GM10248 (cell line): ENCODE measurements around the gene YJEFN3.

Experiments
- CTCF ChIA-PET: fragments of 300-600 bp; sonication (Branson Sonifier 250); formaldehyde crosslinking; extraction: SDS; loops from one replicate; lab custom pipeline; 2021; ENCODE audit warnings: antibody characterized with exemption; lab: Yijun Ruan, JAX
- POLR2A ChIA-PET: fragments of 350-650 bp; sonication (Branson Sonifier 250); formaldehyde crosslinking; extraction: SDS; loops from one replicate; lab custom pipeline; 2020; ENCODE audit warnings: antibody characterized with exemption; lab: Yijun Ruan, JAX
- DNase-seq: peaks from one replicate; pipeline ENCODE4 v3.0.0; 2012; ENCODE audit errors: extremely low spot score
- CTCF ChIP-seq: IDR thresholded peaks from 2 replicates; pipeline ENCODE4 v1.5.1; 2012; ENCODE audit warnings: mild to moderate bottlenecking, low read depth; ENCODE audit errors: extremely low read depth, missing control alignments, control extremely low read depth

YJEFN3 gene

GRCh38 chr19:19552798-19553197 is 24.1 kb downstream of the YJEFN3 start:
- peak; percentile 72 for DNase-seq
- ChIA-PET CTCF (interaction anchor here (0.7 to 16.5 kb wide), 28 partner anchors 9 to 871 kb away, joined by 3 to 251 read pairs (median 4); partner anchors contain the start of genes CILP2, GMIP, NDUFA13 and TSSK6), POLR2A (no interaction called here)
- TF ChIP-seq CTCF = peak; percentile 63

GRCh38 chr19:19553670-19554069 is 25.0 kb downstream of the YJEFN3 start:
- POLR2A ChIA-PET = no interaction called here
- no peak for TF ChIP-seq CTCF
- DNase-seq = no peak
- CTCF ChIA-PET = interaction anchor here (0.6 to 16.5 kb wide), 42 partner anchors 7 to 871 kb away, joined by 3 to 251 read pairs (median 4); partner anchors contain the start of genes CILP2, GMIP, NDUFA13 and TSSK6

GRCh38 chr19:19554074-19555023 is 25.6 kb downstream of the YJEFN3 start:
- peak; percentile 68 for TF ChIP-seq CTCF
- CTCF ChIA-PET = interaction anchor here (0.6 to 16.5 kb wide), 37 partner anchors 7 to 192 kb away, joined by 3 to 251 read pairs (median 6); partner anchors contain the start of genes CILP2, GMIP, NDUFA13 and TSSK6
- DNase-seq = peak; percentile 85
- POLR2A ChIA-PET = no interaction called here

- TF ChIP-seq CTCF = no peak
- ChIA-PET CTCF (interaction anchor here (0.9 to 16.5 kb wide), 6 partner anchors 9 to 86 kb away, joined by 3 to 251 read pairs (median 4); partner anchors contain the start of genes CILP2, GMIP and YJEFN3), POLR2A (interaction anchor here (0.6 to 0.7 kb wide), 2 partner anchors 11 to 62 kb away, joined by 3 to 4 read pairs; no protein-coding TSS in a partner anchor)
- no peak for DNase-seq
Observed at GRCh38 chr19:19558055-19558454, 29.3 kb downstream of the YJEFN3 start.

- no peak for TF ChIP-seq CTCF
- CTCF ChIA-PET = interaction anchor here (0.9 to 16.5 kb wide), 5 partner anchors 9 to 85 kb away, joined by 3 to 251 read pairs (median 5); partner anchors contain the start of genes CILP2, GMIP and YJEFN3
- POLR2A ChIA-PET = interaction anchor here (0.7 kb wide), 1 partner anchor 10 kb away, joined by 3 read pairs; no protein-coding TSS in a partner anchor
- no peak for DNase-seq
Observed at GRCh38 chr19:19558636-19559035, 29.9 kb downstream of the YJEFN3 start.

- DNase-seq = no peak
- POLR2A ChIA-PET = no interaction called here
- CTCF ChIA-PET = interaction anchor here (1.1 to 1.2 kb wide), 2 partner anchors 10 to 15 kb away, joined by 3 to 4 read pairs; no protein-coding TSS in a partner anchor
- no peak for TF ChIP-seq CTCF
Observed at GRCh38 chr19:19559931-19560330, 31.2 kb downstream of the YJEFN3 start.
